ENCODE measurements around the gene LMOD1.

LMOD1 gene

GRCh38 chr1:201885531-201886075, 60.7 kb downstream of the LMOD1 start:
- Histone ChIP-seq H3K4me2 (ENCODE audit: insufficient read depth, low read length) (no peak overlapping the region), H3K4me3 (ENCODE audit: low read depth in 1 of 2, low read length in 2 of 2) (no peak overlapping the region), H3K9me3 (ENCODE audit: insufficient read depth, low read length, severe bottlenecking) (no peaks in the 10 kb centered on the region), H3K36me3 (ENCODE audit: insufficient read depth, low read length) (no peaks in the 10 kb centered on the region), H3K27ac (ENCODE audit: low read length) (no peak overlapping the region), H3K9ac (ENCODE audit: low read depth, low read length) (no peak overlapping the region), H3K79me2 (ENCODE audit: insufficient read depth, low read length) (no peaks in the 10 kb centered on the region), H3K27me3 (ENCODE audit: insufficient read depth, low read length, poor library complexity) (peaks cover 26% of the 10 kb centered on the region), H3K4me1 (ENCODE audit: insufficient read depth, low read length) (no peaks in the 10 kb centered on the region), H4K20me1 (ENCODE audit: insufficient read depth, low read length) (no peaks in the 10 kb centered on the region; the same call in 1 of the 2 replicates), H2AFZ (ENCODE audit: low read depth, low read length) (no peak overlapping the region)
- TF ChIP-seq CTCF (IDR thresholded peaks at IDR 0.05; ENCODE audit: borderline replicate concordance, extremely low read depth, low read length, poor library complexity, severe bottlenecking) (no peak), EZH2 (IDR thresholded peaks at IDR 0.05; ENCODE audit: borderline replicate concordance, low read depth, low read length, severe bottlenecking) (no peak)
- DNase-seq: no peak
- ATAC-seq (ENCODE audit: insufficient read depth, low read depth): no peak

- H2AFZ ChIP-seq (ENCODE audit: low read depth, low read length): no peak overlapping the region
- H3K27me3 ChIP-seq (ENCODE audit: insufficient read depth, low read length, poor library complexity): peaks cover 26% of the 10 kb centered on the region
- DNase-seq (no peak), ATAC-seq (ENCODE audit: insufficient read depth, low read depth) (no peak)
- H3K79me2 ChIP-seq (ENCODE audit: insufficient read depth, low read length): no peaks in the 10 kb centered on the region
- no peak overlapping the region for H3K9ac ChIP-seq (ENCODE audit: low read depth, low read length)
- no peak overlapping the region for H3K4me3 ChIP-seq (ENCODE audit: low read depth in 1 of 2, low read length in 2 of 2)
- no peaks in the 10 kb centered on the region for H3K9me3 ChIP-seq (ENCODE audit: insufficient read depth, low read length, severe bottlenecking)
- no peaks in the 10 kb centered on the region for H3K36me3 ChIP-seq (ENCODE audit: insufficient read depth, low read length)
- H3K4me1 ChIP-seq (ENCODE audit: insufficient read depth, low read length): no peaks in the 10 kb centered on the region
- H3K4me2 ChIP-seq (ENCODE audit: insufficient read depth, low read length): no peak overlapping the region
- H4K20me1 ChIP-seq (ENCODE audit: insufficient read depth, low read length): no peaks in the 10 kb centered on the region; the same call in 1 of the 2 replicates
- no peak overlapping the region for H3K27ac ChIP-seq (ENCODE audit: low read length)
- TF ChIP-seq CTCF (IDR thresholded peaks at IDR 0.05; ENCODE audit: borderline replicate concordance, extremely low read depth, low read length, poor library complexity, severe bottlenecking): no peak
- no peak for TF ChIP-seq EZH2 (IDR thresholded peaks at IDR 0.05; ENCODE audit: borderline replicate concordance, low read depth, low read length, severe bottlenecking)
Observed at GRCh38 chr1:201884425-201884824, 61.9 kb downstream of the LMOD1 start.

- no peak for TF ChIP-seq EZH2 (IDR thresholded peaks at IDR 0.05; ENCODE audit: borderline replicate concordance, low read depth, low read length, severe bottlenecking)
- no peak overlapping the region for H3K9ac ChIP-seq (ENCODE audit: low read depth, low read length)
- no peak overlapping the region for H2AFZ ChIP-seq (ENCODE audit: low read depth, low read length)
Observed at GRCh38 chr1:201883786-201884185, 62.6 kb downstream of the LMOD1 start.

GRCh38 chr1:201883266-201883665, 63.1 kb downstream of the LMOD1 start:
- peaks cover 26% of the 10 kb centered on the region for H3K27me3 ChIP-seq (ENCODE audit: insufficient read depth, low read length, poor library complexity)
- H2AFZ ChIP-seq (ENCODE audit: low read depth, low read length): no peak overlapping the region
- H3K9me3 ChIP-seq (ENCODE audit: insufficient read depth, low read length, severe bottlenecking): no peaks in the 10 kb centered on the region
- no peak overlapping the region for H3K4me2 ChIP-seq (ENCODE audit: insufficient read depth, low read length)
- no peaks in the 10 kb centered on the region for H3K4me1 ChIP-seq (ENCODE audit: insufficient read depth, low read length)
- TF ChIP-seq EZH2 (IDR thresholded peaks at IDR 0.05; ENCODE audit: borderline replicate concordance, low read depth, low read length, severe bottlenecking): no peak
- TF ChIP-seq CTCF (IDR thresholded peaks at IDR 0.05; ENCODE audit: borderline replicate concordance, extremely low read depth, low read length, poor library complexity, severe bottlenecking): no peak
- no peak overlapping the region for H3K4me3 ChIP-seq (ENCODE audit: low read depth in 1 of 2, low read length in 2 of 2)
- no peaks in the 10 kb centered on the region; the same call in 1 of the 2 replicates for H4K20me1 ChIP-seq (ENCODE audit: insufficient read depth, low read length)
- H3K79me2 ChIP-seq (ENCODE audit: insufficient read depth, low read length): no peaks in the 10 kb centered on the region
- DNase-seq (no peak), ATAC-seq (ENCODE audit: insufficient read depth, low read depth) (no peak)
- H3K27ac ChIP-seq (ENCODE audit: low read length): no peak overlapping the region
- H3K9ac ChIP-seq (ENCODE audit: low read depth, low read length): no peak overlapping the region
- no peaks in the 10 kb centered on the region for H3K36me3 ChIP-seq (ENCODE audit: insufficient read depth, low read length)

More at GRCh38 chr1:201883786-201884185, 62.6 kb downstream of the LMOD1 start:
- Histone ChIP-seq H3K4me1 (ENCODE audit: insufficient read depth, low read length) (no peaks in the 10 kb centered on the region), H3K79me2 (ENCODE audit: insufficient read depth, low read length) (no peaks in the 10 kb centered on the region), H3K9me3 (ENCODE audit: insufficient read depth, low read length, severe bottlenecking) (no peaks in the 10 kb centered on the region), H3K4me3 (ENCODE audit: low read depth in 1 of 2, low read length in 2 of 2) (no peak overlapping the region), H3K4me2 (ENCODE audit: insufficient read depth, low read length) (no peak overlapping the region), H3K27me3 (ENCODE audit: insufficient read depth, low read length, poor library complexity) (peaks cover 26% of the 10 kb centered on the region), H3K36me3 (ENCODE audit: insufficient read depth, low read length) (no peaks in the 10 kb centered on the region), H4K20me1 (ENCODE audit: insufficient read depth, low read length) (no peaks in the 10 kb centered on the region; the same call in 1 of the 2 replicates), H3K27ac (ENCODE audit: low read length) (no peak overlapping the region)
- DNase-seq: no peak
- no peak for ATAC-seq (ENCODE audit: insufficient read depth, low read depth)

Data from DND-41 (cell line).